Stimulated activated CD8-positive, alpha-beta memory T cell treated with anti-CD3 and anti-CD28 coated beads, Interleukin-12 subunit alpha, Interleukin-12 subunit beta, amount 100 ng/mL, for 24 hours (primary cell): ENCODE measurements around the gene IL23A.

Experiments
- DNase-seq: peaks from one replicate; pipeline ENCODE4 v3.0.0-alpha.2; 2020; ENCODE audit errors: extremely low read depth

The IL23A gene

GRCh38 chr12:56361487-56362129 is 22.9 kb downstream of the IL23A start:
- DNase-seq = no peak

- DNase-seq = no peak
Observed at GRCh38 chr12:56362130-56363059, 23.7 kb downstream of the IL23A start, which contains the start of gene APOF. Gene APOF, minus strand, starts transcription at chr12:56362857. Its CDS starts 112 bp downstream, at chr12:56362745.

GRCh38 chr12:56366948-56367347 is 28.3 kb downstream of the IL23A start:
- DNase-seq = no peak

GRCh38 chr12:56373515-56373914 is 34.8 kb downstream of the IL23A start:
- no peak for DNase-seq

- no peak for DNase-seq
Observed at GRCh38 chr12:56374726-56375597, 36.3 kb downstream of the IL23A start.

- no peak for DNase-seq
Observed at GRCh38 chr12:56375598-56376434, 37.1 kb downstream of the IL23A start.

GRCh38 chr12:56377310-56377988 is 38.8 kb downstream of the IL23A start:
- DNase-seq = no peak

- DNase-seq = no peak
Observed at GRCh38 chr12:56377989-56378316, 39.3 kb downstream of the IL23A start.

GRCh38 chr12:56382611-56383010 is 43.9 kb downstream of the IL23A start:
- no peak for DNase-seq

GRCh38 chr12:56385873-56386272 is 47.2 kb downstream of the IL23A start:
- DNase-seq = no peak

GRCh38 chr12:56387152-56387736 is 48.6 kb downstream of the IL23A start:
- DNase-seq = no peak

GRCh38 chr12:56389412-56389811 is 50.7 kb downstream of the IL23A start:
- DNase-seq = no peak
